SJSA1 (cell line): Measurements from ENCODE around the gene MMP8. TPM values are rescaled to one million over a fixed set of nuclear protein-coding genes. Genes with fewer than 3 reads are reported as not detected.

ENCODE experiments used
- total RNA-seq: library from RNA; depleted of rRNA; stranded (reverse); fragments of >200 nt; shearing (Covaris generic); gene quantifications from 2 replicates; pipeline ENCODE4 v1.2.3, GENCODE V29; 2014; rRNA removed

The MMP8 gene
- total RNA-seq, 1 experiment from 2014 or later: not detected

Other genes with a start within 250 kb of the MMP8 start
- gene MMP7, start 194.2 kb downstream of the MMP8 start, total RNA-seq: 0.34 TPM in 1 of 2 replicates, not detected in the other
- gene MMP20, start 99.6 kb downstream of the MMP8 start, total RNA-seq: not detected in 2 replicates
- not detected in 2 replicates for gene MMP27, start 19.2 kb downstream of the MMP8 start, total RNA-seq
- gene MMP10, start 55.7 kb upstream of the MMP8 start, total RNA-seq: 0.63 TPM in 1 of 2 replicates, not detected in the other
- gene MMP1, start 73.2 kb upstream of the MMP8 start, total RNA-seq: 0.29 and 1.1 TPM in 2 replicates
- gene MMP3, start 118.7 kb upstream of the MMP8 start, total RNA-seq: 0.32 and 0.60 TPM in 2 replicates
- gene MMP12, start 150.0 kb upstream of the MMP8 start, total RNA-seq: 0.05 TPM in 1 of 2 replicates, not detected in the other
- not detected in 2 replicates for gene MMP13, start 230.8 kb upstream of the MMP8 start, total RNA-seq